WERI-Rb-1 (cell line): ENCODE data around the gene OR2AG2.

Experiments
- DNase-seq: peaks from one replicate; pipeline ENCODE4 v3.0.0-alpha.2; 2020
- H3K27ac ChIP-seq: fragments of 250-450 bp; sonication (Bioruptor Pico); 2 replicates; pipeline ENCODE4 v1.5.1; 2020; ENCODE audit warnings: mild to moderate bottlenecking, moderate library complexity
- H3K27me3 ChIP-seq: fragments of 250-450 bp; sonication (Bioruptor Pico); 2 replicates; pipeline ENCODE4 v1.5.1; 2021; ENCODE audit warnings: mild to moderate bottlenecking, low read depth, moderate library complexity; ENCODE audit not compliant: insufficient read depth, severe bottlenecking
- H3K36me3 ChIP-seq: fragments of 250-450 bp; sonication (Bioruptor Pico); 2 replicates; pipeline ENCODE4 v1.5.1; 2020; ENCODE audit warnings: mild to moderate bottlenecking, moderate library complexity
- H3K4me3 ChIP-seq: 2 replicates; pipeline ENCODE4 v1.5.1; 2011; ENCODE audit warnings: low read depth, mild to moderate bottlenecking, control low read depth, low read length
- H3K9me3 ChIP-seq: fragments of 250-450 bp; sonication (Bioruptor Pico); 2 replicates; pipeline ENCODE4 v1.5.1; 2021; ENCODE audit warnings: mild to moderate bottlenecking, moderate library complexity; ENCODE audit not compliant: severe bottlenecking
- TF ChIP-seq, protein P1 (sequence below): IDR thresholded peaks from 2 replicates; pipeline ENCODE4 v1.5.1; 2011; ENCODE audit warnings: low read depth, mild to moderate bottlenecking, control low read depth, inconsistent platforms, low read length

Gene OR2AG2

GRCh38 chr11:6757373-6757967, 14.3 kb downstream of the OR2AG2 start:
- TF ChIP-seq, protein P1, sequence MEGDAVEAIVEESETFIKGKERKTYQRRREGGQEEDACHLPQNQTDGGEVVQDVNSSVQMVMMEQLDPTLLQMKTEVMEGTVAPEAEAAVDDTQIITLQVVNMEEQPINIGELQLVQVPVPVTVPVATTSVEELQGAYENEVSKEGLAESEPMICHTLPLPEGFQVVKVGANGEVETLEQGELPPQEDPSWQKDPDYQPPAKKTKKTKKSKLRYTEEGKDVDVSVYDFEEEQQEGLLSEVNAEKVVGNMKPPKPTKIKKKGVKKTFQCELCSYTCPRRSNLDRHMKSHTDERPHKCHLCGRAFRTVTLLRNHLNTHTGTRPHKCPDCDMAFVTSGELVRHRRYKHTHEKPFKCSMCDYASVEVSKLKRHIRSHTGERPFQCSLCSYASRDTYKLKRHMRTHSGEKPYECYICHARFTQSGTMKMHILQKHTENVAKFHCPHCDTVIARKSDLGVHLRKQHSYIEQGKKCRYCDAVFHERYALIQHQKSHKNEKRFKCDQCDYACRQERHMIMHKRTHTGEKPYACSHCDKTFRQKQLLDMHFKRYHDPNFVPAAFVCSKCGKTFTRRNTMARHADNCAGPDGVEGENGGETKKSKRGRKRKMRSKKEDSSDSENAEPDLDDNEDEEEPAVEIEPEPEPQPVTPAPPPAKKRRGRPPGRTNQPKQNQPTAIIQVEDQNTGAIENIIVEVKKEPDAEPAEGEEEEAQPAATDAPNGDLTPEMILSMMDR, result peak; percentile 76
- H3K36me3 ChIP-seq, result no peaks in the 10 kb centered on the region
- DNase-seq, result peak; percentile 69
- H3K9me3 ChIP-seq, result no peaks in the 10 kb centered on the region
- H3K27ac ChIP-seq, result no peak overlapping the region
- no peak overlapping the region for H3K4me3 ChIP-seq
- H3K27me3 ChIP-seq, result no peaks in the 10 kb centered on the region

DNA sequence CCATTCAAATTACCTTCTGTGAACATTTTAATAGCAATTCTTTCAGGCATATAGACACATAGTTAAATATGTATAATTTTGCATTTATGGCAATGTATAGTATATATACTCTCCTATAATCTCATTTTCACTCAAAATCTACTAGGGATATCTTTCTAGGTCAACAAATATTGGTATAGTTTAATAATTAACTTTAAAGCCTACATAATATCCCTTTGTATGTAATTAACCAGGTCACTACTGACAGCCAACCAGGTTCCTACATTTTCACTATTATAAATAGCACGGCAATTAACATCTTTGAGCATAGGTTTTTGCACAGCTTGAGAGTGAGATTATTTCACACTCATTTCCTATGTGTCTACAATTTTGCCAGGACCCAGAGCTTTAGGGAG, 15.8 kb downstream of the OR2AG2 start:
- Histone ChIP-seq H3K4me3 (no peak overlapping the region), H3K36me3 (no peaks in the 10 kb centered on the region), H3K27me3 (no peaks in the 10 kb centered on the region), H3K27ac (no peak overlapping the region), H3K9me3 (no peaks in the 10 kb centered on the region)
- TF ChIP-seq, protein P1, result no peak
- DNase-seq, result no peak

DNA sequence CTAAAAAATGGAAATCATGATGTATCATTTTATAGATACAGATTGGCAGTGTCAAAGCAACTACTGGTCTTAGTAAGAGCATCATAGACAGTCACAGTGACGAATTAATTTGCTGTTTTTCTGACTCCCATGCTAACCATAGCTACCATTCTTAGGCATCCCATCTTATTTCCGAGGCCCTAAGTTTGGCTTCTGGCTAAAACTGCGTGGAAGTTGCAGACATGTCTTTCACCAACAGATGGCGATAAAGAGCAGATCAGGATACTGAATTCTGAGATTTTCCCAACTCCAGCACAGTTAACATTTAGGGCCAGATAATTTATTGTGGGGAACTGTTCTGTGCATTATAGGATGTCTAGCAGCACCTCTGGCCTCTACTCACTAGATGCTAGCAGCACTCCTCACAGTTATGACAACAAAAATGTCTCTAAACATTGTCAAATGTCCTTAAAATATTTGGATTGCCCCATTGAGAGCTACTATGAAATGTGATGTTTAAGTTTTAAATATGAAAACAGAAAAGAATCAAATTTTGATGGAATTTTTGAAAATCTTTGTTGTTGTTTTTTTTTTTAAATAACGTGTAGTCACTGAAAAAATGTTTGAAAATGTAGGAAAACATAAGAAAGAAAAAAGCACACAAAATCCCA, 16.3 kb downstream of the OR2AG2 start:
- no peaks in the 10 kb centered on the region for H3K36me3 ChIP-seq
- DNase-seq, result peak; percentile 33
- H3K4me3 ChIP-seq, result no peak overlapping the region
- TF ChIP-seq, protein P1, result peak; percentile 70
- H3K27ac ChIP-seq, result no peak overlapping the region
- H3K27me3 ChIP-seq, result no peaks in the 10 kb centered on the region
- no peaks in the 10 kb centered on the region for H3K9me3 ChIP-seq

DNA sequence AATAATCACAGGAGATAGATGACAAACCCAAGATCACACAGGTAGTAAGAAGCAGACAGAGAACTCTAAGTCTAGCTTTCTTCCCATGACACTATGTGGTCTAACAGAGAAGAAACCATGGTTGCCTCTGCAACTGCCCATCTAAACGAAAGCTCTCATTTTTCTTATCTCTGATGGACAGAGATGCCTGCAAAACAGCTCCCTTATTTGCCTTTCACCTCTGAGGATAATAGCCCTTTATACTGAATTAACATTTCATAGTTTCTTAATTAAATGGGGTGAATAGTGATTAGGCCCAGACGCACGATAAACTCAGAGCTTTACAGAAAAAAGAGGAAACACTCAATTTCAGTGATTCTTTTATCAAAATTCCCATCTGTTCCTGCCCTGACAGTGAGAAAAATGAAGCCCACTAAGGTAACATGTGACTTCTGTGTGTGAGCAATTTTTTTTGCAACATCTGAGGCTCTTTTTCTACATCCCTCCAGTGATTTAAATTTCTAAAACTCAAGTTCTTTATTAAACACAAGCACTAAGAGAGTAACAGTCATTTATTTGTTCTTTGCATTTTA, 24.6 kb downstream of the OR2AG2 start:
- Histone ChIP-seq H3K36me3 (no peaks in the 10 kb centered on the region), H3K9me3 (no peaks in the 10 kb centered on the region), H3K27ac (no peak overlapping the region), H3K4me3 (no peak overlapping the region), H3K27me3 (no peaks in the 10 kb centered on the region)
- TF ChIP-seq, protein P1, result no peak
- no peak for DNase-seq

DNA sequence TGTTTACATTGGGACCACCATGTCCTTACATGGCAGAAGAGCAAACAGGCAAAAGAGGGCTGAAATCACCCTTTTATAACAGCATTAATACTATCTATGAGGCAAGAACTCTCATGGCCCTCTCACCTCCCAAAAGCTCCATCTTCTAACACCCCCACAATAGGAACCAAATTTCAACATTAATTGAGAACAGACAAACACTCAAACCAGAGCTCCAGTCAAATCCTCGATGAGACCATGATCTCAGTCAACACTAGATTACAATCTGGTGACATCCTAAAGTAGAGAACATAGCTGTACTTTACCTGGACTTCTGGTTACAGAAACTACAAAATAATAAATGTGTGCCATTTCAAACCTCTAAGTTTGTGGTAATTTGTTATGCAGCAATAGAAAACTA, 25.1 kb downstream of the OR2AG2 start:
- no peak for DNase-seq
- TF ChIP-seq, protein P1, result no peak
- Histone ChIP-seq H3K27ac (no peak overlapping the region), H3K36me3 (no peaks in the 10 kb centered on the region), H3K4me3 (no peak overlapping the region), H3K9me3 (no peaks in the 10 kb centered on the region), H3K27me3 (no peaks in the 10 kb centered on the region)
